HEK293T (cell line): ENCODE results near the gene HSPA1L.

Source experiments
- BHLHE40 ChIP-seq: fragments of 450-650 bp; IDR thresholded peaks from 2 replicates; pipeline ENCODE4 v1.6.1; 2016; ENCODE audit warnings: mild to moderate bottlenecking, moderate library complexity, borderline replicate concordance
- CTBP1 ChIP-seq: fragments of 450-650 bp; IDR thresholded peaks from 2 replicates; pipeline ENCODE4 v1.6.1; 2016; ENCODE audit warnings: borderline replicate concordance
- FOXK2 ChIP-seq: fragments of 450-650 bp; IDR thresholded peaks from 2 replicates; pipeline ENCODE4 v1.6.1; 2016; ENCODE audit warnings: mild to moderate bottlenecking
- FOXM1 ChIP-seq: fragments of 450-650 bp; IDR thresholded peaks from 2 replicates; pipeline ENCODE4 v1.6.1; 2017; ENCODE audit warnings: mild to moderate bottlenecking, borderline replicate concordance
- NFRKB ChIP-seq: fragments of 450-650 bp; IDR thresholded peaks from 2 replicates; pipeline ENCODE4 v1.6.1; 2016; ENCODE audit warnings: mild to moderate bottlenecking, moderate library complexity
- SP1 ChIP-seq: fragments of 450-650 bp; IDR thresholded peaks from 2 replicates; pipeline ENCODE4 v1.6.1; 2017
- SUZ12 ChIP-seq: fragments of 450-650 bp; IDR thresholded peaks from 2 replicates; pipeline ENCODE4 v1.6.1; 2016; ENCODE audit warnings: mild to moderate bottlenecking
- TARDBP ChIP-seq: fragments of 450-650 bp; IDR thresholded peaks from 2 replicates; pipeline ENCODE4 v1.6.1; 2016
- ZNF384 ChIP-seq: fragments of 450-650 bp; IDR thresholded peaks from 2 replicates; pipeline ENCODE4 v1.6.1; 2016
- TF ChIP-seq, protein P1 (sequence below): fragments of 450-650 bp; IDR thresholded peaks from 2 replicates; pipeline ENCODE4 v1.6.1; 2016

- no peak for TF ChIP-seq FOXK2
- TF ChIP-seq SUZ12: no peak
- TF ChIP-seq TARDBP: no peak
- no peak for TF ChIP-seq BHLHE40
- TF ChIP-seq, protein P1, sequence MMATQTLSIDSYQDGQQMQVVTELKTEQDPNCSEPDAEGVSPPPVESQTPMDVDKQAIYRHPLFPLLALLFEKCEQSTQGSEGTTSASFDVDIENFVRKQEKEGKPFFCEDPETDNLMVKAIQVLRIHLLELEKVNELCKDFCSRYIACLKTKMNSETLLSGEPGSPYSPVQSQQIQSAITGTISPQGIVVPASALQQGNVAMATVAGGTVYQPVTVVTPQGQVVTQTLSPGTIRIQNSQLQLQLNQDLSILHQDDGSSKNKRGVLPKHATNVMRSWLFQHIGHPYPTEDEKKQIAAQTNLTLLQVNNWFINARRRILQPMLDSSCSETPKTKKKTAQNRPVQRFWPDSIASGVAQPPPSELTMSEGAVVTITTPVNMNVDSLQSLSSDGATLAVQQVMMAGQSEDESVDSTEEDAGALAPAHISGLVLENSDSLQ: no peak
- TF ChIP-seq ZNF384: no peak
- no peak for TF ChIP-seq FOXM1
- TF ChIP-seq CTBP1: no peak
- TF ChIP-seq NFRKB: no peak
- no peak for TF ChIP-seq SP1
Observed at GRCh38 chr6:31778999-31779885, 35.8 kb downstream of the HSPA1L start.
